Right renal pelvis (tissue), 4 donors: Measurements from ENCODE around the gene COL4A4. TPM values are rescaled to one million over a fixed set of nuclear protein-coding genes. Genes with fewer than 3 reads are reported as not detected.

Experiments
- DNase-seq, 4 donors: peaks; one replicate each; pipeline ENCODE4 v3.0.0-alpha.2; 2013; ENCODE audit warnings: low read depth in 4 of 4, low spot score in 3 of 4, missing footprints in 1 of 4
- polyA plus RNA-seq, 4 donors: library from polyadenylated mRNA; unstranded; fragments of 120-200 nt; gene quantifications; one replicate each; pipeline ENCODE4 v1.2.1, GENCODE V29; 2013; ENCODE audit not compliant: insufficient read length in 4 of 4

Gene COL4A4
- polyA plus RNA-seq, 4 donors, result 45.7 to 69.7 (median 56.2) TPM

GRCh38 chr2:226985583-226985946, 178.4 kb downstream of the COL4A4 start:
- DNase-seq, result no peak

GRCh38 chr2:226984750-226985582, 179.0 kb downstream of the COL4A4 start:
- peak; percentile 51 to 77 (median 73) for DNase-seq

- DNase-seq, result no peak
These were observed 179.9 kb downstream of the COL4A4 start for GRCh38 chr2:226983895-226984749.

GRCh38 chr2:226981791-226982326, 182.1 kb downstream of the COL4A4 start:
- DNase-seq, result no peak

GRCh38 chr2:226979004-226979403, 185.0 kb downstream of the COL4A4 start:
- no peak for DNase-seq

GRCh38 chr2:226978300-226978699, 185.7 kb downstream of the COL4A4 start:
- no peak for DNase-seq

GRCh38 chr2:226977775-226978190, 186.2 kb downstream of the COL4A4 start:
- DNase-seq, result no peak

- no peak for DNase-seq
These were observed 190.2 kb downstream of the COL4A4 start for GRCh38 chr2:226973816-226974215.

GRCh38 chr2:226971770-226972169, 192.2 kb downstream of the COL4A4 start:
- no peak for DNase-seq

GRCh38 chr2:226971084-226971483, 192.9 kb downstream of the COL4A4 start:
- DNase-seq, result no peak

- DNase-seq, result no peak
These were observed 193.6 kb downstream of the COL4A4 start for GRCh38 chr2:226970362-226970761.

GRCh38 chr2:226969417-226970080, 194.5 kb downstream of the COL4A4 start:
- no peak for DNase-seq

- DNase-seq, result no peak
These were observed 198.6 kb downstream of the COL4A4 start for GRCh38 chr2:226965376-226965775.

- no peak for DNase-seq
These were observed 200.5 kb downstream of the COL4A4 start for GRCh38 chr2:226963528-226963927.

- DNase-seq, result no peak
These were observed 201.7 kb downstream of the COL4A4 start for GRCh38 chr2:226962176-226962773.

GRCh38 chr2:226959418-226959817, 204.6 kb downstream of the COL4A4 start:
- no peak for DNase-seq

GRCh38 chr2:226956659-226957058, 207.3 kb downstream of the COL4A4 start:
- no peak for DNase-seq

GRCh38 chr2:226953826-226954225, 210.2 kb downstream of the COL4A4 start:
- DNase-seq, result no peak

GRCh38 chr2:226953206-226953605, 210.8 kb downstream of the COL4A4 start:
- DNase-seq, result no peak
